ENCODE results near the gene SERINC2. TPM values are rescaled to one million over a fixed set of nuclear protein-coding genes. Genes with fewer than 3 reads are reported as not detected.

The SERINC2 gene
- polyA plus RNA-seq, 1 donor (not counting 4 experiments of a cell fraction or from before 2014, with no cell fraction given): 171 TPM

DNA sequence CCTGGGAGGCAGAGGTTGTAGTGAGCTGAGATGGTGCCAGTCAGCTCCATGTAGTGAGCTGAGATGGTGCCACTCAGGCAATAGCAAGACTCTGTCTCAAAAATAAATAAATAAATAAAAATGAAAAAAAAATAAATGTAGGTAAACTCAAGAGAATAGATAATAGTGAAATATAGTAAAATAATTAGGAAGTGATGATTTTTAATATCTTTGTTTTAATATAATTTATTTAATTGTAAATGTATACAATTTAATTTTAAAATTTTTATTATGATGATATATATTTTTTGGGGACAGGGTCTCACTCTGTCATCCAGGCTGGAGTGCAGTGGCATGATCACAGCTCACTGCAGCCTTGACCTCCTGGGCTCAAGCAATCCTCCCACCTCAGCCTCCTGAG, 19.6 kb upstream of the SERINC2 start:
- FAIRE-seq: no peak
- Histone ChIP-seq H4K20me1 (ENCODE audit: control insufficient read depth, extremely low read depth, insufficient read depth, low read length) (no peaks in the 10 kb centered on the region), H3K9me1 (ENCODE audit: control insufficient read depth, extremely low read depth, insufficient read depth, low read length) (no peaks in the 10 kb centered on the region), H3K9ac (ENCODE audit: control insufficient read depth, extremely low read depth, insufficient read depth, low read length) (no peak overlapping the region), H3K79me2 (ENCODE audit: control insufficient read depth, insufficient read depth, low read length) (no peaks in the 10 kb centered on the region), H3K4me3 (ENCODE audit: control insufficient read depth in 2 of 3, extremely low read depth in 1 of 3, insufficient read depth in 2 of 3, low read depth in 1 of 3, low read length in 3 of 3) (no peak overlapping the region), H3K4me1 (ENCODE audit: control insufficient read depth, extremely low read depth, insufficient read depth, low read length) (peaks cover 47% of the 10 kb centered on the region), H3K27me3 (ENCODE audit: control insufficient read depth, extremely low read depth, insufficient read depth, low read length) (no peaks in the 10 kb centered on the region), H3K27ac (ENCODE audit: control insufficient read depth, insufficient read depth, low read length) (no peak overlapping the region), H3K9me3 (ENCODE audit: control insufficient read depth, low read depth, low read length) (no peaks in the 10 kb centered on the region), H3K4me2 (ENCODE audit: control insufficient read depth, extremely low read depth, insufficient read depth, low read depth, low read length) (no peak overlapping the region), H2AFZ (ENCODE audit: control insufficient read depth, low read length) (no peak overlapping the region), H3K36me3 (ENCODE audit: control insufficient read depth in 2 of 2, extremely low read depth in 1 of 2, insufficient read depth in 2 of 2, low read length in 2 of 2) (no peaks in the 10 kb centered on the region)
- DNase-seq (ENCODE audit: low read depth, low spot score): no peak
- TF ChIP-seq, protein P1, sequence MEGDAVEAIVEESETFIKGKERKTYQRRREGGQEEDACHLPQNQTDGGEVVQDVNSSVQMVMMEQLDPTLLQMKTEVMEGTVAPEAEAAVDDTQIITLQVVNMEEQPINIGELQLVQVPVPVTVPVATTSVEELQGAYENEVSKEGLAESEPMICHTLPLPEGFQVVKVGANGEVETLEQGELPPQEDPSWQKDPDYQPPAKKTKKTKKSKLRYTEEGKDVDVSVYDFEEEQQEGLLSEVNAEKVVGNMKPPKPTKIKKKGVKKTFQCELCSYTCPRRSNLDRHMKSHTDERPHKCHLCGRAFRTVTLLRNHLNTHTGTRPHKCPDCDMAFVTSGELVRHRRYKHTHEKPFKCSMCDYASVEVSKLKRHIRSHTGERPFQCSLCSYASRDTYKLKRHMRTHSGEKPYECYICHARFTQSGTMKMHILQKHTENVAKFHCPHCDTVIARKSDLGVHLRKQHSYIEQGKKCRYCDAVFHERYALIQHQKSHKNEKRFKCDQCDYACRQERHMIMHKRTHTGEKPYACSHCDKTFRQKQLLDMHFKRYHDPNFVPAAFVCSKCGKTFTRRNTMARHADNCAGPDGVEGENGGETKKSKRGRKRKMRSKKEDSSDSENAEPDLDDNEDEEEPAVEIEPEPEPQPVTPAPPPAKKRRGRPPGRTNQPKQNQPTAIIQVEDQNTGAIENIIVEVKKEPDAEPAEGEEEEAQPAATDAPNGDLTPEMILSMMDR (optimal IDR thresholded peaks at IDR 0.05 in 1 of 3, IDR thresholded peaks at IDR 0.05 in 1 of 3, conservative IDR thresholded peaks at IDR 0.05 in 1 of 3; ENCODE audit: extremely low read depth in 1 of 3, insufficient read depth in 2 of 3, low read length in 3 of 3): no peak
- no peak for TF ChIP-seq EZH2 (IDR thresholded peaks at IDR 0.05; ENCODE audit: low read length)
- dilution Hi-C loops (cut with MboI; ENCODE audit: extremely low pct_ligation_motif_present, low sequenced_read_pairs): no loop called here

DNA sequence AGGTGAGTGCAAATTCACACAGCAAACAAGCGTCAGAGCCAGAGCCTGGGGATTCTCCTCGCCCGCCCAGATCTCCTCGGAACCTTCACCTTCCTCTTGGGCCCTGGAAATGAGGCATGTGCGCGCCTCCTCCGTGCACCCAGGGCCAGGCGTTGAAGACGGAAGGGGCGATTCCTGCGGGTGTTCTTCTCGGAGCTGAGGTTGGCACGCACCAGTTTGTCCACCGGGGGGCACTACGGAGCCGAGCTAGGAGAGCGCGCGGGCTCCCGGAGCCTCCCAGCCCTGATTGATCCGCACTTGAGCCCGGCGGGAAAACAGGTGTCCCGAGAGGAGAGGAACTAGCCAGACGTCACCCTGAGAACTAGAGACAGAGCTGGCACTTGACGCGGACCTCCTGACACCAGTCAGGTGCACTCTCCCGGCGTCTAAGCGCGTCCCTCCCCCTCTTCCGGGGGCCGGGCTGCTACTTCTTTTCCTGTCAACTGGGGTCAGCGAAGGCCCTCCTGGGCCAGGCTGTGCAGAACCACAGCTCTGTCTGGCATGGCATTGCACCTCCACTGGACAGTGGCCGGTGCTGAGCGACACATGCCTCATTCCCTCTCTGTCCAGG, 18.3 kb upstream of the SERINC2 start:
- H3K9me3 ChIP-seq (ENCODE audit: control insufficient read depth, low read depth, low read length): no peaks in the 10 kb centered on the region
- FAIRE-seq: peak; percentile 92

More for the DNA sequence above, 18.3 kb upstream of the SERINC2 start:
- no peaks in the 10 kb centered on the region for H3K9me1 ChIP-seq (ENCODE audit: control insufficient read depth, extremely low read depth, insufficient read depth, low read length)
- dilution Hi-C loops (cut with MboI; ENCODE audit: extremely low pct_ligation_motif_present, low sequenced_read_pairs): no loop called here
- TF ChIP-seq EZH2 (IDR thresholded peaks at IDR 0.05; ENCODE audit: low read length): no peak
- TF ChIP-seq, protein P1 (optimal IDR thresholded peaks at IDR 0.05 in 1 of 3, IDR thresholded peaks at IDR 0.05 in 1 of 3, conservative IDR thresholded peaks at IDR 0.05 in 1 of 3; ENCODE audit: extremely low read depth in 1 of 3, insufficient read depth in 2 of 3, low read length in 3 of 3): peak; percentile 81 to 96 (median 91)
- peak overlapping the region in 1 of 3 experiments; percentile 31 for H3K4me3 ChIP-seq (ENCODE audit: control insufficient read depth in 2 of 3, extremely low read depth in 1 of 3, insufficient read depth in 2 of 3, low read depth in 1 of 3, low read length in 3 of 3)
- peaks cover 49% of the 10 kb centered on the region for H3K4me1 ChIP-seq (ENCODE audit: control insufficient read depth, extremely low read depth, insufficient read depth, low read length)
- peak overlapping the region; percentile 39 for H3K27ac ChIP-seq (ENCODE audit: control insufficient read depth, insufficient read depth, low read length)
- H2AFZ ChIP-seq (ENCODE audit: control insufficient read depth, low read length): peak overlapping the region; percentile 90
- DNase-seq (ENCODE audit: low read depth, low spot score): peak; percentile 91
- H3K9ac ChIP-seq (ENCODE audit: control insufficient read depth, extremely low read depth, insufficient read depth, low read length): peak overlapping the region; percentile 20
- no peaks in the 10 kb centered on the region for H4K20me1 ChIP-seq (ENCODE audit: control insufficient read depth, extremely low read depth, insufficient read depth, low read length)
- H3K79me2 ChIP-seq (ENCODE audit: control insufficient read depth, insufficient read depth, low read length): no peaks in the 10 kb centered on the region
- H3K36me3 ChIP-seq (ENCODE audit: control insufficient read depth in 2 of 2, extremely low read depth in 1 of 2, insufficient read depth in 2 of 2, low read length in 2 of 2): no peaks in the 10 kb centered on the region
- no peaks in the 10 kb centered on the region for H3K27me3 ChIP-seq (ENCODE audit: control insufficient read depth, extremely low read depth, insufficient read depth, low read length)
- peak overlapping the region; percentile 41 for H3K4me2 ChIP-seq (ENCODE audit: control insufficient read depth, extremely low read depth, insufficient read depth, low read depth, low read length)
